Adipocyte (in vitro differentiated cells): ENCODE data around the gene IL2RG.

ENCODE experiments used
- DNase-seq: peaks from one replicate; pipeline ENCODE4 v3.0.0-alpha.2; 2015; ENCODE audit warnings: low read depth
- H3K27me3 ChIP-seq: replicated peaks from 2 replicates; pipeline ENCODE4 v1.7.0; 2013; ENCODE audit warnings: mild to moderate bottlenecking, low read length, moderate library complexity; ENCODE audit not compliant: control insufficient read depth, insufficient read depth
- H3K36me3 ChIP-seq: 2 replicates; pipeline ENCODE4 v1.7.0; 2013; ENCODE audit warnings: low read length, mild to moderate bottlenecking, moderate library complexity; ENCODE audit not compliant: control insufficient read depth, insufficient read depth, severe bottlenecking
- H3K4me1 ChIP-seq: 2 replicates; pipeline ENCODE4 v1.7.0; 2013; ENCODE audit warnings: mild to moderate bottlenecking, low read length, moderate library complexity; ENCODE audit not compliant: control insufficient read depth, insufficient read depth
- H3K4me3 ChIP-seq: 2 replicates; pipeline ENCODE4 v1.7.0; 2013; ENCODE audit warnings: mild to moderate bottlenecking, low read length, moderate library complexity
- H3K9ac ChIP-seq: 2 replicates; pipeline ENCODE4 v1.7.0; 2013; ENCODE audit warnings: mild to moderate bottlenecking, low read length, moderate library complexity
- H3K9me3 ChIP-seq: 2 replicates; pipeline ENCODE4 v1.7.0; 2013; ENCODE audit warnings: mild to moderate bottlenecking, low read length, moderate library complexity; ENCODE audit not compliant: control insufficient read depth

IL2RG gene

DNA sequence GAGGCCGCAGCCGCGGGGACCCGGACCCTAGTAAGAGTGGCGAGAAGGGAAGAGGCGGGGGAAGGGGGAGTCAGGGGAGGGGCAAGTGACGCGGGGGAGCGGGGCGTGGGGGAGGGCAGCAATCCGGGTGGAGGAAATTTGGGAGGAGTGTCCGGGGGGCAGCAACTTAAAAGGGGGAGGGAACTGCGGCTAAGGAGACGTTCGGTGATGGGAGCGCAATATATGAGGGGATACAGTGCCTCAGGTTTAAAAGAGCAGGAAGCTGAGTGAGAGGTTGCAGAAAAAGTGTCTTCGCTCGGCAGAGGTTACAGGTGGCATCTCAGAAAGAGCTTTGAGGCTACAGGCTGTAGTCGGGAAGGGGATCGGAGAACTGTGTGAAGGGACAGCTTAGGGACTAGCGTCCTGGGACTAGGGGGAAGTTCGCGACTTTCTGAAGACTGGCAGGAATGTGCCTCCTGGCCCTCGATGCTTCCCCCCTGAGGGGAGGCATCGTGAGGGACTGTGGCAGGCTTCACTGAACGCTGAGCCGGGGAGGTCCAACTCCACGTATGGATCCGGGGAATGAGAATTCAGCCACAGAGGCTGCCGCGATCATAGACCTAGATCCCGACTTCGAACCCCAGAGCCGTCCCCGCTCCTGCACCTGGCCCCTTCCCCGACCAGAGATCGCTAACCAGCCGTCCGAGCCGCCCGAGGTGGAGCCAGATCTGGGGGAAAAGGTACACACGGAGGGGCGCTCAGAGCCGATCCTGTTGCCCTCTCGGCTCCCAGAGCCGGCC, 15.2 kb downstream of the IL2RG start:
- DNase-seq = no peak
- Histone ChIP-seq H3K4me1 (peaks cover 2% of the 10 kb centered on the region), H3K4me3 (peak overlapping the region; percentile 86), H3K9me3 (no peaks in the 10 kb centered on the region), H3K27me3 (peaks cover 18% of the 10 kb centered on the region), H3K9ac (peak overlapping the region; percentile 77), H3K36me3 (no peaks in the 10 kb centered on the region)

DNA sequence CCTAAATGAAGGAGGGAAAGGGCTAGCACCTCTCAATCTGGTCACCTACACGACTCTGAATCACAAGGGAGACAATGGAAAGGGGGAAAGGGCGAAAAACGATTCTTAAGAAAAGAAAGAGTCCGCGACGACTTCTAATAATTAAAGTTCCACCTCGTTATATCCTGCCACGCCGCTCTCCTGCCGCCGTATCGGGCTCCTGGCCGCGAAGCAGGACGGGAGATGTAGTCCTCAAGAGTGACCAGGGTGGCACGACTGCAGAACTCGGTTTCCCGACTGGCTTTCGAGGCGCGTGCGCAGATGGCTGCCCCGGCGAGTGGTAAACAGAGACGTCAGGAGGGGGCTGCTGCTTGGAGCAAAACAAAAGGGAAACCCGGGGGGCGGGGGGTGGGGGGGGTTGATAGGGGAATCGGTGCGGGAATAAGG, 15.8 kb downstream of the IL2RG start, which contains the start of gene FOXO4:
TSS of gene FOXO4 (plus strand) at position 297 of the 426 bp plus-strand sequence. CDS start 678 bp downstream, outside the sequence.
- Histone ChIP-seq H3K4me3 (peak within 1 kb of the TSS; percentile 86), H3K36me3 (no peaks in the 10 kb centered on the region), H3K4me1 (peaks cover 2% of the 10 kb centered on the region), H3K9me3 (no peaks in the 10 kb centered on the region), H3K27me3 (peaks cover 13% of the 10 kb centered on the region), H3K9ac (peak within 1 kb of the TSS; percentile 80)
- DNase-seq = peak; percentile 92

DNA sequence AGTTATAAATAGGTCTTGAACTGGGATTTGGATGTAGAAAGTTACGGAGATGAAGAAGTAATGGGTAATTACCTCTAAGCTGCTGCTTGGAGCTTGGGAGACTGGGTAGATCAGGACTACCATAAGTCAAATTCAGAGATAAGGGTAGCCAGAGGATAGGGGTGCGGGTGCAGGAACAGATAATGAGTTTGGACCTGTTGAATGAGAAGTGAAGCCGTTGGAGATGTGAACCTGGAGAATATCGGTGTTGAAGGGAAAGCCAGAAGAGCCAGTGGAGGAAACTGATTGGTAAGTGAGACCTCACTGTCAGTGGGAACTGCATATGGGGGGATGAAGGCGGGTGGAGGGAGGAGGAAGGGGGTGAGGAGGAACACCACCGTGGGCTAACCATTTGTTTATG, 16.3 kb downstream of the IL2RG start:
- peak; percentile 4 for DNase-seq
- Histone ChIP-seq H3K27me3 (peaks cover 13% of the 10 kb centered on the region), H3K4me3 (peak overlapping the region; percentile 84), H3K4me1 (peaks cover 2% of the 10 kb centered on the region), H3K9ac (peak overlapping the region; percentile 80), H3K36me3 (no peaks in the 10 kb centered on the region), H3K9me3 (no peaks in the 10 kb centered on the region)

DNA sequence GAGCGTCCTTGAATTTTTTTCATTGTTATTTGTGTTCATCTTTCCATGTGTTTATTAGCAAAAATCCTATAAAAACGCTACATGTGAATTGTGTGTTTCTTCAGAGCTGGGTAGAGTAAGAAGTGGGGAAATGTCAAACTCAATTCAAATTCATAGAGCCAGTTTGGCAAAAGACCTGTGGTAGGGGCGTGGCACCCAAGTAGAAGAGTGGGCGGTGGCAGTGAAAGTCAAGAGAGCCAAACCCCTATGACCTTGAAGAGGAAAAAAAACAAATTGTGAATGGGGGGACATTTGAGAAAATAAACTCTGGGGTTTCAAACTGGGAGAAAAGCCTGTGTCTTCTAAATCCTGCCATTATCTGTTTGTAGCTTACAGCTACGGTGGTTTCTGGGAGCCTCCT, 20.1 kb downstream of the IL2RG start:
- H3K36me3 ChIP-seq = no peaks in the 10 kb centered on the region
- H3K9ac ChIP-seq = no peak overlapping the region
- no peaks in the 10 kb centered on the region for H3K9me3 ChIP-seq
- H3K4me3 ChIP-seq = no peak overlapping the region
- DNase-seq = no peak
- H3K27me3 ChIP-seq = peaks cover 1% of the 10 kb centered on the region
- H3K4me1 ChIP-seq = peaks cover 2% of the 10 kb centered on the region

DNA sequence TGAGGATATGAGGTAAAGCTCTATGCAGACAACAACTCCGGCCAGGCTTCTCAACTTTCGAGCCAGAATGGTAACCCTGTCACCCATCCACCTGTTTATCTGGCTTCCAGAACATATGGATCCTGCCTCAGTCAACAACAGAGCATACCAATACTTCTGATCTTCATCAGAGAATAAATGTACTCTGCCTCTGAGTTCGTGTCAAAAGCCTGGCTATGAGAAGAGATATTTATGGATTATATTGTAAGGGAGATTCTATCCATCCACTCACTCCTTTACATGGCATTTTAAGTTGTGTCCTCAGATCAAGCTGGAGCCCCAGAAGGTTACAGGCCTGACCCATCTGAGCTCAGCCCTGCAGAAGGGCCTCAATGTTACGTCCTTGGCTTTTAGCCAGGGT, 25.5 kb downstream of the IL2RG start:
- no peaks in the 10 kb centered on the region for H3K9me3 ChIP-seq
- no peak overlapping the region for H3K9ac ChIP-seq
- peaks cover 4% of the 10 kb centered on the region for H3K27me3 ChIP-seq
- no peaks in the 10 kb centered on the region for H3K4me1 ChIP-seq
- DNase-seq = no peak
- no peak overlapping the region for H3K4me3 ChIP-seq
- no peaks in the 10 kb centered on the region for H3K36me3 ChIP-seq

DNA sequence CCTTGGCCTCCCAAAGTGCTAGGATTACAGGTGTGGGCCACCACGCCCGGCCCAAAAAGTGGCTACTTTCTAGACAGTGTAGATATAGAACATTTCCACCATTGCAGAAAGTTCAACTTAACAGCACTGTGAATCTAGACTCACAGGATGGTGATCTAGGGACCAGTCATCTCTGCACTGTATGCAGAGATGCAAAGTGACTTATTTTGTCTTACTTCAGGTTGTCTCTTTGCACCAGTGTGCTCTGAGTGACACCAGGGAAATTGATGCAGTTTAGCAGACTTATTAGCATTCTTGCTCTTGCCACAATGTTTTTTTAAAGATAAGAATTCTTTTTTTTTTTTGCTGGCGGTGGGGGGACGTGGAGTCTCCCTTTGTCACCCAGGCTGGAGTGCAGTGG, 28.6 kb downstream of the IL2RG start:
- no peak for DNase-seq
- no peaks in the 10 kb centered on the region for H3K4me1 ChIP-seq

DNA sequence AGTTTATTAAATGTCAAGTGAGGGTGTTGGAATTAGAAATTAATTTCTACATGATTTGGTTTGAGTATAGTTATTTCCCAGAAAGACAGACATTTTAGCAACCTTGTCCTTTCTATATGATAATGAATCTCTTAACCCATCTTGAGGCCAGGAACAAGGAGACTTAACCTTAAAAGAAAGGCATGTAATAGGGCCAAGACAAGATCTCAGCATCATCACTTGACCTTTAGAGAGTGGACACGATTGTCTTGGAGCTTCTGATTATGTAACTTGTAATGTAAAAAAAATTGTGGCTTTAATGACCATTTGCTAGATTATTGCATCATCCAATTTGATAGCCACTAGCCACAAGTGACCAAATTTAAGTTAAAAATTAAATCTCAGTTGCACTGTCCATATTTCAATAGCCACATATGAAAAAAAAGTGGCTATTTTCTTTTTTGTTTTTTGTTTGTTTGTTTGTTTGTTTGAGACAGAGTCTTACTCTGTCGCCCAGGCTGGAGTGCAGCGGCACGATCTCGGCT, 29.2 kb downstream of the IL2RG start:
- Histone ChIP-seq H3K4me3 (no peak overlapping the region), H3K9ac (no peak overlapping the region), H3K36me3 (no peaks in the 10 kb centered on the region), H3K4me1 (no peaks in the 10 kb centered on the region), H3K9me3 (no peaks in the 10 kb centered on the region), H3K27me3 (peaks cover 4% of the 10 kb centered on the region)
- DNase-seq = no peak

More for the DNA sequence above, 28.6 kb downstream of the IL2RG start:
- Histone ChIP-seq H3K4me3 (no peak overlapping the region), H3K27me3 (peaks cover 4% of the 10 kb centered on the region), H3K9ac (no peak overlapping the region), H3K9me3 (no peaks in the 10 kb centered on the region), H3K36me3 (no peaks in the 10 kb centered on the region)

DNA sequence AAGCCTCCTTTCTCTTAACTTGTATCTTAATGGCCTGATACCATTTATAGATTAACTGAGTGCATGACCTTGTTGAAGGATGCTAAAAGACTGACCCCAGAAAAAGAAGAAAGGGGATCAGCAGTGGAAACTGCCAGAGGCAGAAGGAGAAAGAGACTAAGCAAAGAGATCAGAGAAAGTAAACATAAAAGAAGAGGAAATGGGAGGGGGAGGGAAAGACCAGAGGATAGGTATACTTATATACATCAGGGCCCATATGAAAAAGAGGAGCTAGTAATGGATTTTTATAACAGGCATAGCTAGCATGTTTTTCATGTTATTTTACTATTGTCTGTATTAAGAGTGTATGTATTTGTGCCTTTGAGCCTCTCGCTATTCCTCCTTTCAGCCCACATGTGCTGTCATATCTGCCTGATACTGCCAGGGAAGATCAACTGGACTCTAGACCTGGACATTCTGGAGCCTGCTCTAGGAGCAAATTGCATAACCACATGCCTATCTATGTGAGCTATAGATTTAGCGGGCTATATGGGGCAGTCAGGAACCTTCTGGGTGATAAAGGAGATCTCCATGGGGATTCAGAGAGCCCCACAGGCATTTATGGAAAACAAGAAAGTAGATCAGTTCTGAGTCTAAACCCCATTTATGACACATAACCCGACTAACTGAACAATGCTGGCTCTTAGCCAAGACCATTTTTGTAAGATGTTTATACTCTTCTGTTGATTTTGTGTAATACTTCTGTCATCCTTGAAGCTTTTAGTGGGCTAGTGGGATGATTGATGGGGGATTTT, 29.9 kb downstream of the IL2RG start:
- H3K4me1 ChIP-seq = no peaks in the 10 kb centered on the region
- no peaks in the 10 kb centered on the region for H3K36me3 ChIP-seq
- no peaks in the 10 kb centered on the region for H3K9me3 ChIP-seq
- H3K9ac ChIP-seq = no peak overlapping the region
- peaks cover 9% of the 10 kb centered on the region for H3K27me3 ChIP-seq
- no peak overlapping the region for H3K4me3 ChIP-seq
- peak; percentile 34 for DNase-seq

DNA sequence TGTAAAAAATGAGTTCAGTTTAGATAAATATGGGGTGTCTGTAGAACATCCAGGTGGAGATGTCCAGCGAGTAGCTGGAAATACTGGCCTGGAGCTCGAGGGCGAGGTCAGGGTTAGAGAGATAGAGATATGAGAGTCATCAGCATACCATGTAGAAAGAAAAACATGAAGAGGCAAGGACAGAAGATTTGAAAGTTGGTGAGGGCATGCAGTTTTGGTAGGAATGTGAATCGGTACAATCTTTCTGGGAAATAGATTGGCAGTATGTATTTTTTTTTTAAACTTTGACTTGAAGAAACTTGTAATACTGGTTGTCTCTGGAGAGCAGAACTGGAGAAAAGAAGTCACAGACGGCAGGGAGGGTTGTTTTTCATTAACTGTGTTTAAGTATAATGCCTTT, 40.8 kb downstream of the IL2RG start:
- Histone ChIP-seq H3K9me3 (no peaks in the 10 kb centered on the region), H3K4me1 (no peaks in the 10 kb centered on the region), H3K36me3 (no peaks in the 10 kb centered on the region), H3K27me3 (peaks cover 13% of the 10 kb centered on the region), H3K9ac (no peak overlapping the region), H3K4me3 (no peak overlapping the region)
- no peak for DNase-seq

DNA sequence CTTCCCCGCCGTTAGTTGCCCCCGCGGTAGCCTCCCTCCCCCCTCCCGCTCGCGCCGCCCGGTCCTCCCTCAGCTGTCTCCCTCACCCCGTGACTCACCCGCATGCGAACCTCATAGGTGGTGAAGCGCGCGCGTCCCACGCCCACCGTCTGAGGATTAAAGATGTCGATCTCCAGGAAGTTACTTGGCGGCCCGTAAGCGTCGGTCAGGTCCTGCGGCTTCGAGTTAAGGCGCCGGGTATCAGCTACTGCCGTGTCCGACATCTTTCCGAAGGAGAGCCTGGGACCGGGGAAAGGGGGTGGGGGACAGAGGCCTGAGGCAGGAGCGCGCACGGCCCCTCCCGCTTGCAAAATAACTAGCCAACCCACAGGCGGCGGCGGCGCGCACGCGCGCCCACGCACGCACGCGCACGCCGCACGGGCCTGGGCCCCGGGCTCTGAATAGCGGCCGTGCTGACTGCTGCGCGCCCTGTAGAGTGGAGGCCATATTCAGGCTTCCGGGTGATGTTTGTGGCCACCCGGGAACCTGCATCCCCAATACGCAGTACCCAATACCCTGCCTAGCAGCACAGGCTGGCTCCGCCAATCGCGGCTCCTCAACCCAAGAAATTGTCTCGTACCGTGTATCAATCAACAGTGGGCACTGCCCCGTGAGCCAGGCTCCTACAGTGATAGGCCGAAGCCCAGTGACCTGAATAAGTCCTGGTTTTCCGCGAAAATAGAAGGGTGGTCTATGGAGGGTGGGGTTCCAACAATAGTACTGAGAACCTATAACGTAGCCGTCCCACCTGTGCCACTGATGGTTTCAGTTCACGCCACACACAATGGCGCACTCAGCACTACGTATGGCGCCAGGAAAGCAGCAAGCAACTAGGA, 43.1 kb downstream of the IL2RG start, which contains the start of gene SNX12:
TSS of gene SNX12 (minus strand) at position 291 of the 875 bp plus-strand sequence. CDS start at position 263, 28 bp downstream.
- Histone ChIP-seq H3K4me1 (no peaks in the 10 kb centered on the region), H3K36me3 (no peaks in the 10 kb centered on the region), H3K4me3 (peak within 1 kb of the TSS; percentile 87), H3K27me3 (peaks cover 4% of the 10 kb centered on the region), H3K9me3 (no peaks in the 10 kb centered on the region), H3K9ac (peak within 1 kb of the TSS; percentile 83)
- DNase-seq = peak; percentile 94
